Testis (tissue), 2 donors: ENCODE measurements around the gene BCCIP.

Source experiments
- CTCF ChIP-seq, 3 experiments: fragments of 450-650 bp in 2 of 3; fragments of 200-600 bp in 1 of 3; sonication (generic) in 1 of 3; IDR thresholded peaks; one replicate each; pipeline ENCODE4 v1.5.1; 2016 to 2019; ENCODE audit warnings: antibody characterized with exemption in 3 of 3, mild to moderate bottlenecking in 2 of 3, moderate library complexity in 1 of 3
- POLR2A ChIP-seq: fragments of 450-650 bp; IDR thresholded peaks from one replicate; pipeline ENCODE4 v1.6.1; 2017; ENCODE audit warnings: antibody characterized with exemption, mild to moderate bottlenecking, moderate library complexity

DNA sequence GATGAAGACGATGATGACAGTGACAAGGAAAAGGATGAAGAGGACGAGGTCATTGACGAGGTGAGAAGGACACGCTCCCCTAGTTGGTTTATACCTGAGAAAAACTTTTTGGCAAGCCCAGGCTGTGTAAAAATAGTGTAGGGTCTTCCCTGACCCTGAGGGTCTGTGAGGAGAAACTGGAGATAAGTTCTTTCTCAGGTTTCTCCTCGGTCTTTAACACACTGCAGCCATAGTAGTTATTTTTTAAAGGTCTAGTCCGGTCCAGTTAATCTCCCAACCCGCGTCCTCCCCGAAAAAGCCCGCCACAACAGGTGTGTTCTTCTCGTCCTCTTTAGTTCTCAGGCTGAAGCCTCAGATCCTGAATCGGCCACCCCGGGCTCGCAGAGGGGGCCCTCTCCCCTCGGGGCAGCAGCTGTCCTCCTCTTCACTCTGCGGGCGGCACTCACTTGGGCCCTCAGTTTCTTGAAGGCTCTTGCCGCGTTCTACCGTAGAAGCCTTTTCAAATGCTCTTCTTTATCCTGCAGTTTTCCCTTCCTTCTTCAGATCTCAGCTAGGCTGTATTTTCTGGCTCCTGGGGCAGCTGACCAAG lies 411 bp downstream of the BCCIP start:
- no peak for TF ChIP-seq CTCF (IDR thresholded peaks at IDR 0.05)
- no peak for TF ChIP-seq POLR2A
